Effector CD4-positive, alpha-beta T cell (primary cell): Measurements from ENCODE around the gene DKKL1. TPM values are rescaled to one million over a fixed set of nuclear protein-coding genes. Genes with fewer than 3 reads are reported as not detected.
"Not testable (repeated sequence)": the region's sequence is repeated elsewhere in the genome, so short reads cannot be mapped to it uniquely, and the experiment has no call there.

Source experiments
- DNase-seq: peaks from one replicate; pipeline ENCODE4 v3.0.0-alpha.2; 2020
- total RNA-seq: gene quantifications from one replicate; lab custom pipeline; 2026; lab: John Stamatoyannopoulos, UW

The DKKL1 gene
- total RNA-seq, result not detected

- peak; percentile 38 for DNase-seq
These were observed at the start of gene DKKL1 for GRCh38 chr19:49363268-49364082. TSS of gene DKKL1 (plus strand) at chr19:49363877. CDS start at chr19:49363999, 122 bp downstream.

- DNase-seq, result no peak
These were observed 48.6 kb upstream of the DKKL1 start for GRCh38 chr19:49315111-49315510.

- no peak for DNase-seq
These were observed 47.4 kb upstream of the DKKL1 start for GRCh38 chr19:49316284-49316683.

- no peak for DNase-seq
These were observed 45.4 kb upstream of the DKKL1 start for GRCh38 chr19:49318296-49318695.

GRCh38 chr19:49324801-49325576, 38.7 kb upstream of the DKKL1 start, which contains the start of gene SLC6A16:
TSS of gene SLC6A16 (minus strand) at chr19:49325191. CDS start at chr19:49311347, 13,844 bp downstream.
- no peak for DNase-seq

- not testable (repeated sequence) for DNase-seq
These were observed 37.9 kb upstream of the DKKL1 start for GRCh38 chr19:49325756-49326155.

- no peak for DNase-seq
These were observed 37.4 kb upstream of the DKKL1 start for GRCh38 chr19:49326165-49326704.

- DNase-seq, result peak; percentile 26
These were observed 35.7 kb upstream of the DKKL1 start for GRCh38 chr19:49327878-49328544.

- DNase-seq, result no peak
These were observed 34.9 kb upstream of the DKKL1 start for GRCh38 chr19:49328741-49329140.

GRCh38 chr19:49331187-49331586, 32.5 kb upstream of the DKKL1 start:
- not testable (repeated sequence) for DNase-seq

GRCh38 chr19:49331616-49332055, 32.0 kb upstream of the DKKL1 start:
- peak; percentile 48 for DNase-seq

GRCh38 chr19:49332691-49333417, 30.8 kb upstream of the DKKL1 start:
- DNase-seq, result not testable (repeated sequence)

GRCh38 chr19:49333418-49333805, 30.3 kb upstream of the DKKL1 start:
- no peak for DNase-seq

- peak; percentile 57 for DNase-seq
These were observed 29.8 kb upstream of the DKKL1 start for GRCh38 chr19:49333811-49334288.

- DNase-seq, result peak; percentile 38
These were observed 28.4 kb upstream of the DKKL1 start, which contains the start of gene CD37 for GRCh38 chr19:49335071-49335783. TSS of gene CD37 (plus strand) at chr19:49335406. CDS start at chr19:49335541, 135 bp downstream.

- DNase-seq, result peak; percentile 14
These were observed 27.7 kb upstream of the DKKL1 start for GRCh38 chr19:49335784-49336481.

GRCh38 chr19:49336482-49337266, 27.0 kb upstream of the DKKL1 start:
- DNase-seq, result no peak

- DNase-seq, result no peak
These were observed 26.2 kb upstream of the DKKL1 start for GRCh38 chr19:49337267-49338022.
